ENCODE results near the gene CALML5.

DNA sequence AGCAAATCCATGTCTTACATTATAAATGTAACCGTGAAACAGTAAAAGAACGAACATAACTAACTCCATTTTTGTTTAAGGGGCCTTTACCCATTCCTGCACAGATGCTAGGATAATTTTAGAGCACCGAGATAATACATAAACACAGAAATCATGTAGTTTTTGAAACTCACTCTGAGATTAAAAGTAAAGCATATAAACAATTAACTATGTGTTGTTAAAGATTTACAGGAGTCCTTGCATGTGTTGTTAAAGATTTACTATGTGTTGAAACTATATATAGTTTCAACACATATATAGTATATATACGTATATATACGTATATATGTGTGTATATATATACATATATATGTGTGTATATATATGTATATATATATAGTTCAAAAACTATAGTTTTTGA lies 18.2 kb upstream of the CALML5 start:
- TF ChIP-seq CTCF (conservative IDR thresholded peaks at IDR 0.05 in 1 of 2, IDR thresholded peaks at IDR 0.05 in 1 of 2; ENCODE audit: low read depth in 1 of 2, low read length in 2 of 2) = no peak
- no peak for TF ChIP-seq EZH2 (IDR thresholded peaks at IDR 0.05; ENCODE audit: low read length, missing control alignments)
